AG04450 (cell line): ENCODE measurements around the gene GPC6. TPM values are rescaled to one million over a fixed set of nuclear protein-coding genes. Genes with fewer than 3 reads are reported as not detected.
"Not testable (repeated sequence)": the region's sequence is repeated elsewhere in the genome, so short reads cannot be mapped to it uniquely, and the experiment has no call there.

ENCODE experiments used
- CTCF ChIA-PET: fragments of 300-600, 350-600 bp; formaldehyde crosslinking; extraction: SDS; loops from one replicate; lab custom pipeline; 2022; ENCODE audit warnings: antibody characterized with exemption, inconsistent platforms; lab: Charles Lee
- POLR2A ChIA-PET: fragments of 350-600 bp; formaldehyde crosslinking; extraction: SDS; loops from one replicate; lab custom pipeline; 2021; ENCODE audit warnings: antibody characterized with exemption, inconsistent platforms; lab: Yijun Ruan, JAX
- DNase-seq: peaks from one replicate; pipeline ENCODE4 v3.0.0-alpha.2; 2011; ENCODE audit warnings: low read depth, low spot score
- H3K27ac ChIP-seq: one replicate; pipeline ENCODE4 v1.5.1; 2012; ENCODE audit warnings: low read depth, low read length, control low read depth
- H3K27me3 ChIP-seq: one replicate; pipeline ENCODE4 v1.6.0; 2012; ENCODE audit warnings: low read length; ENCODE audit not compliant: control insufficient read depth, insufficient read depth
- H3K4me3 ChIP-seq: 2 replicates; pipeline ENCODE4 v1.5.1; 2011; ENCODE audit warnings: mild to moderate bottlenecking, low read depth, low read length, control low read depth
- H3K9me3 ChIP-seq: 2 replicates; pipeline ENCODE4 v1.5.1; 2012; ENCODE audit warnings: low read length; ENCODE audit not compliant: control insufficient read depth, insufficient read depth
- polyA plus RNA-seq: library from polyadenylated mRNA; depleted of rRNA; stranded (reverse); fragments of >200 nt; gene quantifications from 2 replicates; pipeline ENCODE4 v1.2.3, GENCODE V29; 2011
- TF ChIP-seq, protein P1 (sequence below): IDR thresholded peaks from 2 replicates; pipeline ENCODE4 v1.5.1; 2011; ENCODE audit warnings: low read depth, low read length, control low read depth, inconsistent platforms

Gene GPC6
- polyA plus RNA-seq, 1 experiment, result 40.4 TPM

DNA sequence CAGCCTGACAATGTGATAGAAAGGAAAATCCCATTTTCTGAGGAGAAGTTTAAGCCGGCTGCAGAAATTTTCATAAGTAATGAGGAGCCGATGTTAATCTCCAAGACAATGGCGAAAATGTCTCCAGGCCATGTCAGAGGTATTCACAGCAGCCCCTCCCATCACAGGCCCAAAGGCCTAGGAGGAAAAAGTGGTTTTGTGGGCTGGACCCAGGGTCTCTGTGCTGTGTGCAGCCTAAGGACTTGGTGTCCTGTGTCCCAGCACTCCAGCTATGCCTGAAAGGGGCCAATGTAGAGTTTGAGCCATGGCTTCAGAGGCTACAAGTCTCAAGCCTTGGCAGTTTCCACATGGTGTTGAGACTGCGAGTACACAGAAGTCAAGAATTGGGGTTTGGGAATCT, 32.9 kb upstream of the GPC6 start:
- no peak for DNase-seq
- CTCF ChIA-PET, result no interaction called here
- Histone ChIP-seq H3K4me3 (no peak overlapping the region), H3K27ac (no peak overlapping the region), H3K27me3 (no peaks in the 10 kb centered on the region), H3K9me3 (peaks cover 7% of the 10 kb centered on the region; the same call in 1 of the 2 replicates)
- POLR2A ChIA-PET, result no interaction called here
- TF ChIP-seq, protein P1, sequence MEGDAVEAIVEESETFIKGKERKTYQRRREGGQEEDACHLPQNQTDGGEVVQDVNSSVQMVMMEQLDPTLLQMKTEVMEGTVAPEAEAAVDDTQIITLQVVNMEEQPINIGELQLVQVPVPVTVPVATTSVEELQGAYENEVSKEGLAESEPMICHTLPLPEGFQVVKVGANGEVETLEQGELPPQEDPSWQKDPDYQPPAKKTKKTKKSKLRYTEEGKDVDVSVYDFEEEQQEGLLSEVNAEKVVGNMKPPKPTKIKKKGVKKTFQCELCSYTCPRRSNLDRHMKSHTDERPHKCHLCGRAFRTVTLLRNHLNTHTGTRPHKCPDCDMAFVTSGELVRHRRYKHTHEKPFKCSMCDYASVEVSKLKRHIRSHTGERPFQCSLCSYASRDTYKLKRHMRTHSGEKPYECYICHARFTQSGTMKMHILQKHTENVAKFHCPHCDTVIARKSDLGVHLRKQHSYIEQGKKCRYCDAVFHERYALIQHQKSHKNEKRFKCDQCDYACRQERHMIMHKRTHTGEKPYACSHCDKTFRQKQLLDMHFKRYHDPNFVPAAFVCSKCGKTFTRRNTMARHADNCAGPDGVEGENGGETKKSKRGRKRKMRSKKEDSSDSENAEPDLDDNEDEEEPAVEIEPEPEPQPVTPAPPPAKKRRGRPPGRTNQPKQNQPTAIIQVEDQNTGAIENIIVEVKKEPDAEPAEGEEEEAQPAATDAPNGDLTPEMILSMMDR, result no peak

DNA sequence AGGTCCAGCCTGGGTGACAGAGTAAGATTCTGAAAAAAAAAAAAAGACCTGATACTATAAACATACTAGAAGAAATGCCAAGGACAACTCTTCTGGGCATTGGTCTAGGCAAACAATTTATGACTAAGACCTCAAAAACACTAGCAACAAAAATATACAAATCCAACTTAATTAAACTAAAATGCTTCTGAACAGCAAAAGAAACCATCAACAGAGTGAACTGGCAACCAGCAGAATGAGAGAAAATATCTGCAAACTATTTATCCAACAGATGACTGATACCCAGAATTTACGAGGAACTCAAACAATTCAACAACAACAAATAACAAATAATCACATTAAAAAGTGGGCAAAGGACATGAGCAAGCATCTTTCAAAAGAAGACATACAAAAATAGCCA, 26.8 kb upstream of the GPC6 start:
- DNase-seq, result no peak
- H3K27ac ChIP-seq, result no peak overlapping the region
- CTCF ChIA-PET, result no interaction called here
- POLR2A ChIA-PET, result no interaction called here
- H3K27me3 ChIP-seq, result no peaks in the 10 kb centered on the region
- H3K9me3 ChIP-seq, result no peaks in the 10 kb centered on the region
- no peak overlapping the region for H3K4me3 ChIP-seq
- TF ChIP-seq, protein P1, result no peak

DNA sequence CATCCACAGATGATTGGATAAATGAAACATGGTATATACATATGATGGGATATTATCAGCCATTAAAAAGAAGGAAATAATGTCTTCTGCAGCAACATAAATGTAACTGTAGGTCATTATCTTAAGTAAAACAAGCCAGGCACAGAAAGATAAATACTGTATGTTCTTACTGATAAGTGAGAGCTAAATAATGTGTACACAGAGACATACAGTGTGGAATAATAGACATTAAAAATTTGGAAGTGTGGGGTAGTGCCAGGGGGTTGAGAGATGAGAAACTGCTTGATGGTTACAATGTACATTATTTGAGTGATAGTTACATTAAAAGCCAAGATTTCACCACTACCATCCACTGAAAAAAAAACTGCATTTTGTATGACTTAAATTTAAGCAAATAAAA, 26.0 kb upstream of the GPC6 start:
- ChIA-PET POLR2A (no interaction called here), CTCF (no interaction called here)
- Histone ChIP-seq H3K4me3 (no peak overlapping the region), H3K9me3 (no peaks in the 10 kb centered on the region), H3K27me3 (no peaks in the 10 kb centered on the region), H3K27ac (no peak overlapping the region)
- DNase-seq, result no peak
- TF ChIP-seq, protein P1, result no peak

DNA sequence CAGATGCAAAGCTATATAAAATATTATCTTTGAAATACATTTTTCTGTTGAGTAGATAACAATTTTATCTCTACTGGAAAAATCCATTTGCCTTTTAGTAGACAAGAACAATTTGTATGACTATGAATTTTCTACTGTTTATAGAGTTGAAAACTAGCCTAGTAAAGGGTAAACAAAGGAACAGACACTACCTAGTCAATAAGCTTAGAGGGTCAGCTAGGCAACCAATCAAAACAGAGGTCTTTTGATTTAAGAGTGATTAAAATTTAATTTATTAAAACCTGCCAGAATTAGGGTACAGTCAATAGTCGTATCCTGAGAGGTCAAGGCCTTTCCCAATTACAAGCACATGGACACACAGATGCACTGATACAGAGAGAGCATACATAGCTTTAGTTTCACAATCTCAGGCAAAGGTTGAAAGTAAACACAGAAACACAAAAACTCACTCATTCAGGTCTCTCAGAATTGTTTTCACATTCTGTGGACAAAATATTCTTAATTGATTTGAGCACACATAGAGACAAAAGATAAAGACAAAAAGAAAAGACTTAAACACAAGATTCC, 24.5 kb upstream of the GPC6 start:
- Histone ChIP-seq H3K9me3 (no peaks in the 10 kb centered on the region), H3K27me3 (no peaks in the 10 kb centered on the region), H3K27ac (no peak overlapping the region), H3K4me3 (no peak overlapping the region)
- TF ChIP-seq, protein P1, result no peak
- no peak for DNase-seq
- ChIA-PET POLR2A (no interaction called here), CTCF (no interaction called here)

DNA sequence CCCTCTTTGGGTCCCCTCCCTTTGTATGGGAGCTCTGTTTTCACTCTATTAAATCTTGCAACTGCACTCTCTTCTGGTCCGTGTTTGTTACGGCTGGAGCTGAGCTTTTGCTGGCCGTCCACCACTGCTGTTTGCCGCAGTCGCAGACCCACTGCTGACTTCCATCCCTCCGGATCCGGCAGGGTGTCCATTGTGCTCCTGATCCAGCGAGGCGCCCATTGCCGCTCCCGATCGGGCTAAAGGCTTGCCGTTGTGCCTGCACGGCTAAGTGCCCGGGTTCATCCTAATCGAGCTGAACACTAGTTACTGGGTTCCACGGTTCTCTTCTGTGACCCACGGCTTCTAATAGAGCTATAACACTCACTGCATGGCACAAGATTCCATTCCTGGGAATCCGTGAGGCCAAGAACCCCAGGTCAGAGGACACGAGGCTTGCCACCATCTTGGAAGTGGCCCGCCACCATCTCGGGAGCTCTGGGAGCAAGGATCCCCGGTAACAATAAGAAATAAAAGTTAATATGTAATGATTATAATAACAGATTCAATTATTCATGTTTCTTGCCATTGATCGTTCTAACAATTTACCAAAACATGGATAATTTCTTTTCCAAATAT, 19.7 kb upstream of the GPC6 start:
- H3K27me3 ChIP-seq, H3K27ac ChIP-seq, H3K4me3 ChIP-seq, CTCF ChIA-PET, DNase-seq, POLR2A ChIA-PET, H3K9me3 ChIP-seq: not testable (repeated sequence)
